D721Med (cell line): ENCODE measurements around the gene STPG4.

Experiments
- DNase-seq: peaks from one replicate; pipeline ENCODE4 v3.0.0; 2011; ENCODE audit warnings: low spot score; ENCODE audit not compliant: insufficient read length
- FAIRE-seq: peaks from 2 replicates; lab custom pipeline; 2011; peaks lifted over from hg19 to GRCh38; lab: Jason Lieb, UNC
- TF ChIP-seq, protein P1 (sequence below): IDR thresholded peaks from 2 replicates; pipeline ENCODE4 v1.5.1; 2012; ENCODE audit warnings: mild to moderate bottlenecking, control low read depth; ENCODE audit not compliant: insufficient read depth; ENCODE audit errors: missing control alignments

STPG4 gene

DNA sequence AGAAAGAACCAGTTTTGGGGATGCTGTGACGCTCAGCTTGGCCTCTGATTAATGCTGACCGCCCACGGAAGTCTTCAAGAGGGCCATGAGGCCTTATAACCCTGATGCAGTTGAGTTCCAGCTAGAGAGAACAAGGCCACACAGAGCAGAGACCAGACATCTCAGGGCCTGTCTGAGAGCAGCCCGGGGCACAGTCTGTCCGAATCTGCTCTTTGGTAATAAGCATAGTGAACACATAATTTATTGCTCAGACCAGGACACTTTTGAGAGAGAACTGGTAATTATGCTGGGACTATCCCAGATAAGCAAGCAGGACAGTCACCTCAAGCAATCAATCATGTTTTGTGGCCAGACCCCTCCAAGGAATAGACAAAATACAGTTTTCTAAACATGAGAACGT is 68.5 kb downstream of the STPG4 start:
- no peak for FAIRE-seq
- TF ChIP-seq, protein P1, sequence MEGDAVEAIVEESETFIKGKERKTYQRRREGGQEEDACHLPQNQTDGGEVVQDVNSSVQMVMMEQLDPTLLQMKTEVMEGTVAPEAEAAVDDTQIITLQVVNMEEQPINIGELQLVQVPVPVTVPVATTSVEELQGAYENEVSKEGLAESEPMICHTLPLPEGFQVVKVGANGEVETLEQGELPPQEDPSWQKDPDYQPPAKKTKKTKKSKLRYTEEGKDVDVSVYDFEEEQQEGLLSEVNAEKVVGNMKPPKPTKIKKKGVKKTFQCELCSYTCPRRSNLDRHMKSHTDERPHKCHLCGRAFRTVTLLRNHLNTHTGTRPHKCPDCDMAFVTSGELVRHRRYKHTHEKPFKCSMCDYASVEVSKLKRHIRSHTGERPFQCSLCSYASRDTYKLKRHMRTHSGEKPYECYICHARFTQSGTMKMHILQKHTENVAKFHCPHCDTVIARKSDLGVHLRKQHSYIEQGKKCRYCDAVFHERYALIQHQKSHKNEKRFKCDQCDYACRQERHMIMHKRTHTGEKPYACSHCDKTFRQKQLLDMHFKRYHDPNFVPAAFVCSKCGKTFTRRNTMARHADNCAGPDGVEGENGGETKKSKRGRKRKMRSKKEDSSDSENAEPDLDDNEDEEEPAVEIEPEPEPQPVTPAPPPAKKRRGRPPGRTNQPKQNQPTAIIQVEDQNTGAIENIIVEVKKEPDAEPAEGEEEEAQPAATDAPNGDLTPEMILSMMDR: no peak
- DNase-seq: no peak

DNA sequence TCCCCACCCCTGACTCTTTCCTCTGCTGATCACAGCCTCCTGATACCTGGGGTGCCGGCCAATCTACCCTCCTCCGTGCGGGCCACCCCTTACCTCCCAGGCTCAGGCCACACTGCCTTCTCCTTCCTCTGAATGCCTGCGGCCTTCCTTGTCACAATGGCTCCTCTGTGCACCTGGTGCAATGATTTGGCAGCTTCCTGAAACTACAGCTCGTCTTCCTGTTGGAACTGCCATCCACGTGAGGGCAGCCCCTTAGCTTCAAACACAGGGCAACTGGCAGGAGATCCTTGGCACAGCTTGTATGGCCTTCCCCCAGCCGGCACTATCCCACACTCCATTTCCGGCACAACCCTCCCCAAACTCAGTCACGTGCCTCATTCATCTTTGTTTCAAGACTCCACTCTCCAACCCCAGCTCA is 69.0 kb downstream of the STPG4 start:
- TF ChIP-seq, protein P1: no peak
- FAIRE-seq (no peak), DNase-seq (no peak)

DNA sequence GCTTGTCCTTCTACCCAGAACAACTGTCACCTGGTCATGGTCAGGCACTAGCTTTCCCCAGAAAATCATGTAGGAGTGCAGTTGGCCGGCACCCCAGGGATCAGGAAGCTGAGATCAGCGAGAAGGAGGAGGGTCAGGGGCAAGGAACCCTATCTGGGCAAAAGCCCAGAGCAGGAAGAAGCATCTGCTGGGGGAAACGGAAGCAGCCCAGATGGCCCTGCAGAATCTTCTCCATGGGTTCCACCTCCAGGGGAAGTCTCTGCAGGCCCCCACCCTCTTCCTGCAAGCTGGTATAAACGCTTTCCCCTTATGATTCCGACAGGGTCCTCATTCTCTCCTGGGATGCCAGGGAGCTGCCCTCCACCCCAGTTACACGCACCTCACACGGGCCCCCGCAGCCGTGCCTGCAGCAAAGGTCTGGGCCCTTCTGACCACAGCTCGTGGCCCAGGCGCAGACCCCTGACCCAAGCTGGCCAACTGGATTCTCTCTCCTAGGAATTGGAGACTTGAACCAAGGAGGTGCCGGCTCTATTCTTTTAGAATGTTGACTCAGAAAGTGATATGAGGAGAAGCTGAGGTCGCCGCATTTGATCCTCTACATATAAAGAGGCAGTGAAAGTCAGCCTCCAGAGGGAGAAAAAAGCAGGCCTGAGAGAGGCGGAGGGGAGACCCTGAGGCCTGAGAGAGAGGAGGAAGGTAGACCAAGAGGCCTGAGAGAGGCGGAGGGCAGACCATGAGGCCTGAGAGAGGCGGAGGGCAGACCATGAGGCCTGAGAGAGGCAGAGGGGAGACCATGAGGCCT is 71.0 kb downstream of the STPG4 start:
- DNase-seq (no peak), FAIRE-seq (no peak)
- TF ChIP-seq, protein P1: no peak

DNA sequence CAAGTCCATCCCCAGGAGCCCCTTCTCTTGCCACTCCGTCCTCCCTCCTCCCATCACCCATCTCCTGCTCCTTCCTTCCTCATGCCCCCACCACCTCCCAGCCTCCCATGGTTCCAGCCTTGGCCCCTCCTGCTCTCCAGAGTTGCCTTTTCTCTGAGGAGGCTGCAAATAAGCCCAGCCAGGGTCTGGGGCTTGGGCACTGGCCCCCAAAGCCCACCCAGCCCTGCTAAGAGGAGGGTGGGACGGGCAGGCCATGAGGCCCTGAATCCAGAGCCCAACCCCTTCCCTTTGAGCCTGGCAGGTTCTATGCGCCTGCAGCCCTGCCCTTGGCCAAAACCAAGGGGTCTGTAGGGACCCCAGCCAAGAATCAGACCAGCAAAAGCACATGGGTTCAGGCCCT is 71.6 kb downstream of the STPG4 start:
- TF ChIP-seq, protein P1: no peak
- no peak for FAIRE-seq
- no peak for DNase-seq

DNA sequence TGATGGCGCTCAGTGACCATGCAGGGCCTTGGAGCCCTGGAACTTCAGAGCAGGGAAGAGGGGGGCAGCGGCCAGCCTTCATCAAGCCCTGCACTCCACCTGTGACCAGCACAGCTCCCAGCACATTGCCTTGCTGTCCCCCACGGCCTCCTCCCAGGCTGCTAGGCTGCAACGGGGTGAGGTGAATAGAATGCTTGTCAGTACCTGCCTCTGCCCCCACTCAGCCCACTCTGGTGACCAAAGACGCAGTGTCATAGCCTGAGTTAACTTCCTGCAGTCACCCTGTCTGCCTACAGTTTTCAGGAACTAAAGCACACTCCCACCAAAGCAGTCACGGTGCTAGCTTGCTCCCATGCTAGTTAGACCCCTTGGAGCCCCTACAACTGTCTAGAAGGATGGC is 72.1 kb downstream of the STPG4 start:
- DNase-seq (no peak), FAIRE-seq (no peak)
- TF ChIP-seq, protein P1: no peak

DNA sequence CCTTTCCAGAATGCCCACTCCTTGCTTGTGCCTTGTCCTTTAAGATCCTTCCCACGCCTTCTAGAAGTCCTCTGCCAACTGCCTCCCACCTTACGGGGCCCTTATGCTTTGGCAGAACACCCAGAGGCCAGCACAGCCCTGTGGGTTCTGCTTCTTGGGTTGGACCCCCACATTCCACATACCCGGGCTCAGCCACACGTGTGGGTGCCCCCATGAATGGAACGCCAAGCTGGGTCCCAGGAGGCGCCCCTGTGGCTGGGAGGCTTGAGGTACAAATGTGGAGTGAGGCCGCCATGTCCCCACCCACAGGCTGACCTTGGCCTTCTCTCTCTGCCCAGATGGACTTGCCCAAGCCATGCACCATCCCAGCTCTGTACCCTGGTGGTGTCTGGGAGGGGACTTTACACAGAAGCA is 74.2 kb downstream of the STPG4 start:
- no peak for FAIRE-seq
- TF ChIP-seq, protein P1: no peak

More for the DNA sequence above, 74.2 kb downstream of the STPG4 start:
- no peak for DNase-seq
